ENCODE measurements around the gene C1RL.
"Not testable (repeated sequence)": the region's sequence is repeated elsewhere in the genome, so short reads cannot be mapped to it uniquely, and the experiment has no call there.

Gene C1RL

GRCh38 chr12:7059780-7060179 is 49.2 kb downstream of the C1RL start:
- no peak for DNase-seq

GRCh38 chr12:7058850-7059395 is 50.1 kb downstream of the C1RL start:
- no peak for DNase-seq

DNA sequence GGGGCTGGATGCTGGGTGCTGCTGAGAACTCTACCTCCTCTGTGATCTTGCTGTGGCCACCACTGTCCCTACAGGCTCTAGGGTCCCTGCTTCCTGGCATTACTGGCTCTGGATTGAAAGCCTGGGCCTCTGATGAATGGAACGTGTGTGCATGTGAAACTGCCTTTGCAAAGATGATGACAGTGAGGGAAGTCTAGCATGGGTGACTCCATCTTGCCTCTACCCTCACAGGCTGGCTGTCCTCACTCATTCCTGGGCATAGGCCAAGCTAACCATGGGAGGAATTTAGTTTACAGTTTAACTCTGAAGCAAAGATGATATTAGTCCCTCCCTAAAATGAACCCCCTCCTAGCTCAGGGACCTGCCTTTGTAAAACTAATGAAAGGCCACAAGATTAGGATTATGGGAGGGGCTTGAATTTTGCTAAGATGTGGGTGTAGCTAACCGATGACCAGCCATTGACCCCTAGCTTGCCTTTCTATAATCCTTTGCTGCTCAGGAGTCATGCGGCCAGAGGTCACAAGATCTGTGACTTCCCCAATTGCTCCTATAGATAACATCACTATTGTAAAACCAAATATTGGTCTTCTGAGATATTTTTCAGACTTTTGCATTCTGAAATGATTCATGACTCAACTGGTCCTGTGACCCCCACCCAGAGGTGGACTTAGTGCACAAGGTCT is 50.7 kb downstream of the C1RL start:
- DNase-seq, result no peak

DNA sequence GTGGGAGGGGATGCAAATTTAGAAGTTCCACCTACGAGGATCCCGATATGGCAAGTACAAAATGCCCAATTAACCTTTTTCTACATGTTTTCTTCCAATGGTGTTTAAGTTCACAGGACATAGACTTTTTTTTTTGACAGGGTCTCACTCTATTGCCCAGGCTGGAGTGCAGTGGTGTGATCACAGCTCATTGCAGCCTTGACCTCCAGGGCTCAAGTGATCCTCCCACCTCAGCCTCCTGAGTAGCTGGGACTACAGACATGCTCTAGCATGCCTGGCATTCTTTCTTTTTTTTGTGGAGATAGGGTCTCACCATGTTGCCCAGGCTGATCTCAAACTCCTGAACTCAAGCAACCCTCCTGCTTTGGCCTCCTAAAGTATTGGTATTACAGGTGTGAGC is 53.3 kb downstream of the C1RL start:
- not testable (repeated sequence) for DNase-seq

DNA sequence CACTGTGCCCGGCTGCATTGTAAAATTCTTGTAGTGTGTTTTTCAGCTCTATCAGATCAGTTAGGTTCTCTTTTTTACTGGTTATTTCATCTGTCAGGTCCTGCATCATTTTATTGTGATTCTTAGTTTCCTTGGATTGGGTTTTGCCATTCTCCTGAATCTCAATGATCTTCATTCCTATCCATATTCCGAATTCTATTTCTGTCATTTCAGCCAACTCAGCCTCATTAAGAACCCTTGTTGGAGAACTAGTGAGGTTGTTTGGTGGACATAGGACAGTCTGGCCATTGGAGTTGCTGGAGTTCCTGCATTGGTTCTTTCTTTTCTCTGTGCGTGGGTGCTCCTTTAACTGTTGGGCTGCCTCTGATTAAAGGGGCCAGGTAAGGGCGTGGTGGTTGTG is 54.1 kb downstream of the C1RL start:
- DNase-seq, result no peak

DNA sequence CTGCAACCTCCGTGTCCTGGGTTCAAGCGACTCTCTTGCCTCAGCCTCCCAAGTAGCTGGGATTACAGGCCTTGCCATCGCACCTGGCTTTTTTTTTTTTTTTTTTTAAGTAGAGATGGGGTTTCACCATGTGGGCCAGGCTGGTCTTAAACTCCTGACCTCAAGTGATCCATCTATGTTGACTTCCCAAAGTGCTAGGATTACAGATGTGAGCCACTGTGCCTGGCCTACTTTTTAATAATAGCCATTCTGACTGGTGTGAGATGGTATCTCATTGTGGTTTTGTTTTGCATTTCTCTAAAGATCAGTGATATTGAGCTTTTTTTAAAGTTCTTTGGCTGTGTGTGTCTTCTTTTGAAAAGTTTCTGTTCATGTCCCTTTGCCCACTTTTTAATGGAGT is 59.0 kb downstream of the C1RL start:
- not testable (repeated sequence) for DNase-seq

DNA sequence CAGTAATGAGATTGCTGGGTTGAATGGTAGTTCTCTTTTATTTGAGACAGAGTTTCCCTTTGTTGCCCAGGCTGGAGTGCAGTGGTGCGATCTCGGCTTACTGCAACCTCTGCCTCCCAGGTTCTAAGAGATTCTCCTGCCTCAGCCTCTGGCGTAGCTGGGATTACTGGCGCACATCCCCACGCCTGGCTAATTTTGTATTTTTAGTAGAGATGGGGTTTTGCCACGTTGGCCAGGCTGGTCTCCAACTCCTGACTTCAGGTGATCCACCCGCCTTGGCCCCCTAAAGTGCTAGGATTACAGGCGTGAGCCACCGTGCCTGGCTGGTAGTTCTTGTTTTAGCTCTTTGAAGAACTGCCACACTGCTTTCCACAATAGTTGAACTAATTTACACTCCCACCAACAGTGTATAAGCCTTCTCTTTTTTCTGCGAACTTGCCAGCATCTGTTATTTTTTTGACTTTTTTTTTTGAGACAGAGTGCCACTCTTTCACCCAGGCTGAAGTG is 59.5 kb downstream of the C1RL start:
- not testable (repeated sequence) for DNase-seq

- no peak for DNase-seq
These were observed 61.7 kb downstream of the C1RL start for GRCh38 chr12:7047306-7047705.

DNA sequence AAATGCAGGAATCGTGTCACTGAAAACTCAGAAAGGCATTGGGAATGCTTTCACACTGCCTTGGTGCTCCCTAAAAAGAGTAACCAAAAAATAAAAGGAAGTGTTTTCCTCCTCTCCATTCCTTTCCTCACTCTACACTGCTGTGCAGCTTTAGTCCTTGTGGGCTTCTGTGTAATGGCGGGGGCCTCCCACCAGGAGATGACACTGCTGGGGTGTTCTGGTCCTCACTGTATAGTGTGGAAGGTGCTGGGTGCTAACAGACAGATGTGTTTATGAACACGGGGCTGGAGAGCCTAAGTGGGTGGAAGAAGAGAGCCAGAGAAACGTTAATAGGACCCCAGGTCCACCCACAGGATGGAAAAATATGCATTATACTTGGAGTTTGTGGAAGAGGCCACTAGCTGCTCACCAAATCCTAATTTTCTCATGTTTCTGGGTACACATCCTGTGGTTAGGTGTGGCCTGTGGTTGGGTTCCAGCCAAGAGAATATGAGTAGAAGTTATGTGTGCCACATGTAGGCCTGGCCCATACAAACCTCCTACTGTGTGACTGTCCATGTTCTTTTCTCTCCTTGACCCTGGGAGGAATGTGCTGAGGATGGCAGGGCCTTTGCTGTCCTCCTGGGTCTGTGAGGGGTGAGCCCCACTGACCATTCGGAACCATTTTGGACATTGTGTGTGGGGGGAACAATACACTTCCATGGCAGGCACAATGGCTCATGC is 62.5 kb downstream of the C1RL start:
- DNase-seq, result no peak

DNA sequence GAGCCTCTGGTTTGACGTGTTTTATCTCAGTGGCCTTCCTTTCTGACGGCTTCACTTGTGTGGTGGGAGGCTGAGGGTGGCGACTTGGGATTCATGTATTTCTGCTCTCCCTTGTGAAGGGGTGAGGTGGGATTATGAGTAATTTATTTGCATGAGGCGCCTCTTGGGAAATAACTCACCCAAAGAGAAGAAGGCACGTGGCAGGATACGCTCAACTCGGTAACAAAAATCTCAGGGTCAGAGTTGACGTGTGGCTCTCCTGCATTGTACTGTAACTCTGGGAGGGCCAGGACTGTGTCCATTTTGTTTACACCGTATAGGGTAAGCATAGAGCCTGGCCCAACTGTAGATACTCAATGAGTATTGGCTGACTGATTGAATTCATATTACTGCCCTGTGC is 63.1 kb downstream of the C1RL start:
- no peak for DNase-seq
